ENCODE measurements around the gene CHRD. TPM values are rescaled to one million over a fixed set of nuclear protein-coding genes. Genes with fewer than 3 reads are reported as not detected.
A peak's percentile ranks its signal among the peaks of the same experiment; 100 is the strongest.

The CHRD gene
- total RNA-seq, 1 donor from 2014 or later = not detected

- H3K4me3 ChIP-seq (ENCODE audit: low read depth, low read length) = no peak overlapping the region
- DNase-seq (ENCODE audit: low read depth) = no peak
- TF ChIP-seq CTCF (conservative IDR thresholded peaks at IDR 0.05; ENCODE audit: low read depth, low read length) = no peak
Measured at GRCh38 chr3:184353546-184353941, 26.3 kb upstream of the CHRD start.

- peak; percentile 80 for TF ChIP-seq CTCF (conservative IDR thresholded peaks at IDR 0.05; ENCODE audit: low read depth, low read length)
- no peak for DNase-seq (ENCODE audit: low read depth)
- H3K4me3 ChIP-seq (ENCODE audit: low read depth, low read length) = no peak overlapping the region
Measured at GRCh38 chr3:184354121-184354728, 25.6 kb upstream of the CHRD start.

GRCh38 chr3:184354754-184355153 lies 25.1 kb upstream of the CHRD start:
- no peak for TF ChIP-seq CTCF (conservative IDR thresholded peaks at IDR 0.05; ENCODE audit: low read depth, low read length)
- no peak for DNase-seq (ENCODE audit: low read depth)
- no peak overlapping the region for H3K4me3 ChIP-seq (ENCODE audit: low read depth, low read length)

- TF ChIP-seq CTCF (conservative IDR thresholded peaks at IDR 0.05; ENCODE audit: low read depth, low read length) = no peak
- no peak overlapping the region for H3K4me3 ChIP-seq (ENCODE audit: low read depth, low read length)
- no peak for DNase-seq (ENCODE audit: low read depth)
Measured at GRCh38 chr3:184355261-184356040, 24.4 kb upstream of the CHRD start.

- no peak for DNase-seq (ENCODE audit: low read depth)
- H3K4me3 ChIP-seq (ENCODE audit: low read depth, low read length) = no peak overlapping the region
- TF ChIP-seq CTCF (conservative IDR thresholded peaks at IDR 0.05; ENCODE audit: low read depth, low read length) = no peak
Measured at GRCh38 chr3:184357248-184358123, 22.4 kb upstream of the CHRD start.

- no peak for TF ChIP-seq CTCF (conservative IDR thresholded peaks at IDR 0.05; ENCODE audit: low read depth, low read length)
- no peak for DNase-seq (ENCODE audit: low read depth)
- H3K4me3 ChIP-seq (ENCODE audit: low read depth, low read length) = no peak overlapping the region
Measured at GRCh38 chr3:184358124-184358767, 21.6 kb upstream of the CHRD start.

Data from epithelial cell of proximal tubule (primary cell).